NCI-H1930 (cell line): ENCODE data around the gene CEBPE.

Experiments
- DNase-seq, 2 experiments: peaks; one replicate each; lab custom pipeline; 2025; lab: John Stamatoyannopoulos, UW

Gene CEBPE

DNA sequence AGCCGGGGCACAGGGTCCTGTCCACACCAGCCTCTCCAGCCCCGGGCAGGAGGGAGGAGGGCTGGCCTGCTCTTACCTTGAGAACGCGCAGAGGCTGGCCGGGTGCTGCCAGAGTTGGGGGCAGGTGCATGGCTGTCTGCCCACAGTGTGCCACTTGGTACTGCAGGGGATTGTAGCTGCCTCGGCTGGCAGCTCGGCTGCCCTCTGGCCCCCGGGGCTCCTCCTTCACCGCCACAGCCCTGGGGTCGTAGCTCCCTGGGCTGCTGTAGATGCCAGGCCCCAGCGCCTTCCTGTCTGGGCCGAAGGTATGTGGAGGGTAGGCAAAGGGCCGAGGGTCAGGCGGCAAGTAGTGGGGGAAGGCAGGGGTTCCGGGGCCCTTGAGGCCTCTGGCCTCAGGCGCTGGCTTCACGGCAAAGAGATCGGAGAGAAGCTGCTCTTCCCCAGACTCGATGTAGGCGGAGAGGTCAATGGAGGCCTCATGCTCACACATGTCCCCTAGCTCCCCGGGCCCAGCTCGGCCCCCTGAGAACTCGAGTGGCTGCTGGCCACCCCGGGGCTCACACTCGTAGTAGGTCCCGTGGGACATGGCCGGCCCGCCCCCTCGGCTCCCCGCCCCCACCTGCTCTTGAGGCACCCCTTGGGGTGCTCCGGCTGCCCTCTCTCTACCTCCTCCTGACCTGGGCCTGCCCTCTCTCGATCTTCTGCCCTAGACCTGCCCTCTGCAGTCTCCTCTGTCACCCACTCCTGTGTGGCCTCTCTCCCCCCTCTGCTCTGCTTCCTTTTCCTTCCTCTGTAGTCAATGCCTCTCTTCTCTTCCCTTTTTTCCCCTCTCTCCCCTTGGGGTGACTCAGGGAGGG is at the start of gene CEBPE:
CEBPE (minus strand) TSS at position 750 of the 857 bp plus-strand sequence; CDS start at position 586, 164 bp downstream.
- DNase-seq: no peak

DNA sequence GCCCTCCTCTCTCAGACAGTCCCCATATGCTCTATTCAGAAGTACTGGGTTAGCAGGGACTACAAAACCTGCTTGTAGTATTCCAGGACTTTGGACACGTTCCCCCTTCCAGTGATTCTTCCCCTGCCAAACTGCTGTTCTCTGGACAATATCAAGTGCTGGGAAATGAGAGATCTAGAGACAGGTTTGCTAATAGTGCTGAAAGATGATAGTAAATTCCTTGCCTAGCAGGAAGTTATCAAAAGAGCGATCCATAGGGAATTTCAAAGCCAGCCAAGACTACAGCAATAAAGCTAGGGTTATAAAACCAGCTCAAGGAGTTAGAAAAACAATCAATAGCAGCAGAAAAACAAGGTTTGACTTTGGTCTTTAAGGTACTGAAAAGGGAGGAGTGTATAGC is 49.2 kb upstream of the CEBPE start:
- no peak for DNase-seq

DNA sequence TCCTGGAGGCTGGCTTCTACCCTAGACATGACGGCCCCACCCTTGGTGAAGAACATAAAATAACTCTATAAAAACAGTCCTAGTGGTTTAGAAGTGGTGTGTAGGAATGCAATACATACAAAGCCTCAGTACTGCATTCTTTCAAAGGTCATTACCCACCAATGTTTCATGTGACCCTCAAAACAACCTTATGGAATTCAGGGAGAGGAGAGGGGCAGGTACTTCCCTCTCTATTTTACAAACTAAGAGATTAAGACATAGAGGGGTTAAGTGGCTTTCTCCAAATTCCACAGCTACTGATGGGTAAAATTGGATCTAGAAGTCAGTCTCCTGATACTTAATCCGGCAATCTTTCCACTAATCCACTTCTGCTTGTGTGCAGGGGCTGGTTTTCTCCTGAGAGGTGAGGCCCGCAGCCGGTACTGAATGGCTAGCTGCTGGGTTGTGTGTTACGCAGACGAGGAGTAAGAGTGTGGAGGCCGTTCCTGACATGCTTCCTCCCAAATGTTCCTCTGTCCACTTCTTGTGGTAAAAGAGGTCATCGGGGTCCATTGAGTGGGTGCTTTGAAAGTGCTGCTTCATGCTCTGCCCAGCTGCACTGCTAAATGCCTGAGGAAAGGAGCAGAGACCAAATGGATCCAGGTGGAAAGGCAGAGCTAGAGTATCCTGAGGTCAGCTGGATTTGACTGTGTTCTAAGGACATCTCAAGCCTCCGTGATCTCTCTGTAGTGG is 48.2 kb upstream of the CEBPE start:
- DNase-seq: no peak

DNA sequence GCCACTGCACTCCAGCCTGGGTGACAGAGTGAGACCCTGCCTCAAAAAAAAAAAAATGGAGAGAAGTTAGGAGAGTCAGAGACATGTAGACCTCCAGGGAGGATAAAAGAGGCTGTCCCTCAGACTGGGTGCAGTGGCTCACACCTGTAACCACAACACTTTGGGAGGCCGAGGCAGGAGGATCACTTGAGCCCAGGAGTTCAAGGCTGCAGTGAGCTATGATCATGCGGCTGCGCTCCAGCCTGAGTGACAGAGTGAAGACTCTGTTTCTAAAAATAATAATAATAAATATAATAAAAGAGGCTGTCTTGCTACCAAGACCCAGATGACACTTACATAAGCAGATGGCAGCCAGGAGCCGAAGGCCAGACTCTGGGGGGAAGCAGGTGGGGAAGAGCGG is 45.9 kb upstream of the CEBPE start:
- DNase-seq: no peak

DNA sequence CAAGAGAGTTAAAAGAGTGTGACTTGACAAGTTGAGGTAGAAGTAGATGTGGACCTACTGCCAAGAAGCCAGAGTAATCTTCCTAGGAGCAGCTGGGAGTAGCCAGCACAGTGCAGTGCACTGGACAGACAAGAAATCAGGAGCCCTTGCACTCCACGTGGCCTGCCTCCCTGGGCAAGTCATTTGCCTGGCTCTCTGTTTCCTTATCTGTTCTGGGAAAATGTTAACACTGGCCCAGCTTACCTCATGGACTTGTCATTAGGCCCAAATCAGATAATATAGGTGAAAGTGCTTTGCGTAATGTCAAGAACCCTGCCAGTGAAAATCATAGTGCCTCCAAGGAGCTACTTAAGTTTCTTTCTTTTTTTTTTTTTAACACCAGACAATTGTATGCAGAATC is 45.2 kb upstream of the CEBPE start:
- no peak for DNase-seq

DNA sequence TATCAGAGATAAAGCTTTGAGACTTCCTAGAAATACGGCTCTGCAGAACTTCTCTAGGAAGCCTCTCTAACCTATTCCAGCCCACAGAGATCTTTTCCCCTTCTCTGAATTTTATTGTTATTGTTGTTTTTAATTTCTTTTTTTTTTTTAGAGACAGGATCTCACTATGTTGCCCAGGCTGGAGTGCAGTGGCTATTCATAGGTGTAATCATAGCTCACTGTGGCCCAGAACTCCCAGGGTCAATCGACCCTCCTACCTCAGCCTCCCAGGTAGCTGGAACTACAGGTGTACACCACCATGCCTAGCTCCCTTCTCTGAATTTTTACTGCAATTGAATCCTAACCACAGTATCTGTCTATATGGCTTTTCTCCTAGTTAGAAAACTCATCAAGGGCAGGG is 44.8 kb upstream of the CEBPE start:
- no peak for DNase-seq

DNA sequence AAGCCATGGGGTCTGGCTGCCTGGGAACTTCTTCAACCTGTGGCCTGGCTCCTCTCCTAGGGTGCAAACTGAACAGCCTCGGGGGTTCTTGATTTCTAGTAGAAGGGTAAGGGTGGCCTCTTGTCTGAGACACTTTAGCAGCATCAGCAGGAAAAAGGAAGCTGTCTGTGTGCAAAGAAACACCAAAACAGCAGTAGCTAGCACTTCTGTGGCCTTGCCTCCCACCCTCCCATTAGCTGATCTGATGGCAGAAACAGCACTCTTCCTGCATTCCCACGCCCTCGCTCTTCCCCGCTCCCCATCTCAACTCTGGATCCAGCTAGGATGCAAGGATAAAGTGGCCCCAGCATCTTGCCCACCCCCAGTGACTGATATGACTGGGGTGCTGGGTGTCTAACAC is 43.7 kb upstream of the CEBPE start:
- no peak for DNase-seq

DNA sequence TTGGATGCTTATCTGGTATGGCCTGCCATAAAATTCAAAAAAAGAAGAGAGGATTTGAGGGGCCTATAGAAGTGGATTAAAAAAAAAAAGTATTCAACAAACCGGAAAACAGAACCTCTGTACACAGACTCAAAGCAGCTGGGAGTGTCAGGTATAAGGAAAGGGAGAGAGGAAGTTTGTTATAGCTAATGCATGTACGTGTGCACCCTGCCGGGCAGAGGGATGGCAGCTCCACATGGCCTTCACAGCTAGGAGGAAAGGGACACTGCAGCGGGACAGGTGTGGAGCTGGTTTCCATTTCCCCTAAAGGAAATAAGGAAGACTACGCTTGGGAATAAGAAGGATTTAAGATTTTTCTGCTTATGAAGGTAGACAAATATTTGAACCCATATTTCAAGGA is 43.0 kb upstream of the CEBPE start:
- no peak for DNase-seq

DNA sequence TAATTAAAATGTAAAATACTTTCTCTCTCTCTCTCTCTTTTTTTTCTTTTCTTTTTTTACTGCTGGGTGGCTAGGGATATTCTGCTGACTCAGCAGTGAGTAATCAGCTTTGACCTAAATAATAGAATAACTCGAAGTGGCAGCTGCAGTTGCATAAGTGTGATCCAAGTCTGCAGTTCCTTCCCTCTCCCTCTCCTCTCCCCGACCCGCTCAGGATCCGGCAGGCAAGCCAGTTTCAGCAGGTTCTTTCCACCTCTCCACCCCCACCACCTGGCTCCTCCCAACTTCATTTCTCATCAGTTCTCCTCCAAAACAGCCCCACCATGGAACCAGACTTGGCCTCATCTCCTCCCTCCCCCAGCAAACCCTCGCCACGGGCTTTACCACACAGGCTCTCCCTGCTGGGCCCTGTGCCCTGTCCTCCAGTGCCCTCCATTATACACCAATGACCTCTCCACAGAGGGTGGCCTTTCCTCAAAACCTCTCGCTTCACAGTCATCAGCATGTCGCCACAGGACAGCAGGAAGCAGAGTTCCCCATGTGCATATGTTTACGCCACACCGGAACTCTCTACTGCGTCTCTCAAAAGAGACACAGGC is 42.0 kb upstream of the CEBPE start:
- no peak for DNase-seq

DNA sequence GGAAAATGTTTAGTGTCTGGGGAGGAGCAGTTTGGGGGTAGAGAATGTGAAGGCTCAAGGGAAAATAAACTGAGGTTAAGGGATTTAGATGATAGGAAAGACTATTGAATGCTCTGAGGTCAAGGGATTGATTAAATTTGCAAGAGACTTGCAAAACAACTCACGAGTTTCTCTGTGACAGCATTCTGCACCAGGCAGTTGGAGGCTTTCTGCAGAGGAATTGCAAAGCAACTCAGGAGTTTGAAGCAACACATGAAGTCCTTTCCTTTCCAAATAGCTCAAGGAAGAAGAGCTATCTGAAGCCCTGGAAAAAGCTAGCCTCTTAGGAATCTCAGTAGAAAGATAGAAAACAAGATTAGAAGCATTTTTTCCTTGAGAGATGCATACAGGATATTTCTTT is 40.5 kb upstream of the CEBPE start:
- DNase-seq: no peak

DNA sequence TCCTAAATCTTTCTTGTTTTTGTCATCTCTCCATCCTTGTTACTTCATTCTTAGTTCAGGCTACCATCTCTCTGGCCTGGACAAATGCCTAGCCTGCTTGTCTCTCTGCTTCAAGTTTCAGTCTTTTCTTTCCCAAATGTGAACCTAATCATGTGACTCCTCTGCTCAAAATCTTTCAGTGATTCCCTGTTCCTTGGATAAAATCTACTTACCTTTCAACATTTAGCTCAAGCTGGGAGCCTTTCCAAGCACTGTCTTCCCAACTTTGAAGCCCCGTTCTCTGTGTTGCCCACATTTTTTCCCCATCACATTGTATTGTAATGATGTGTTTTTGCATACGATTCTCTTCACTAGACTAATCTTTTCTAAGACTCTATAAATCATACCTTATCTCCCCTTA is 39.7 kb upstream of the CEBPE start:
- DNase-seq: no peak

DNA sequence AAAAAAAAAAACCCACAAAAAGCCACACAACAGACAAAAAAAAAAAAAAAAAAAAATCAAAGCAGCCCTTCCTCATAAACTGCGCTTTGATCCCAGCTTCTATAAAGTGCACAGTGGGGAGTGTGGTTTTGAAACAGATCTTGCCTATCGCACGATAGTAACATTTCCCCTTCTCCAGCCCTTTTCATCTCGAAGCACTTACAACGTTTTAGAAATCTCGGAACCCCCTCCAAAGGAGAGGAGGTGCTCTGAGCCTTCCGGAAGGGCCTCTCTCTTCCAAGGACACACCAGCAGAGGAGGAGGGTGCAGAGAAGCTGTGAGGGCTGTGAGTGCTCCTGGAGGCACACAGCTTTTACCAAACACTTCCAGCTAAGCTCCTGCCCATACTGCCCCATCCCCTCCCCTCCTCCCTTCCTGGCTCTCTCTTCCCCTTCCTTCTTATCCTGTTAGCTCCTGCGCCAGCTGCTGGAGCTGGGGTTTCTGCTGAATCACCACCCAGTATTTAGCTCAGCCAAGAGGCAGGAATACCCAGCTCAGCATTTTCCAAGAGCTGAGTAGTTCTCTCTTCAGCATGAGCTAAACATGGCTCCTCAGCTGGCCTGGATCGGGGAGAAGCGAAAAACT is 36.0 kb upstream of the CEBPE start:
- DNase-seq: no peak

DNA sequence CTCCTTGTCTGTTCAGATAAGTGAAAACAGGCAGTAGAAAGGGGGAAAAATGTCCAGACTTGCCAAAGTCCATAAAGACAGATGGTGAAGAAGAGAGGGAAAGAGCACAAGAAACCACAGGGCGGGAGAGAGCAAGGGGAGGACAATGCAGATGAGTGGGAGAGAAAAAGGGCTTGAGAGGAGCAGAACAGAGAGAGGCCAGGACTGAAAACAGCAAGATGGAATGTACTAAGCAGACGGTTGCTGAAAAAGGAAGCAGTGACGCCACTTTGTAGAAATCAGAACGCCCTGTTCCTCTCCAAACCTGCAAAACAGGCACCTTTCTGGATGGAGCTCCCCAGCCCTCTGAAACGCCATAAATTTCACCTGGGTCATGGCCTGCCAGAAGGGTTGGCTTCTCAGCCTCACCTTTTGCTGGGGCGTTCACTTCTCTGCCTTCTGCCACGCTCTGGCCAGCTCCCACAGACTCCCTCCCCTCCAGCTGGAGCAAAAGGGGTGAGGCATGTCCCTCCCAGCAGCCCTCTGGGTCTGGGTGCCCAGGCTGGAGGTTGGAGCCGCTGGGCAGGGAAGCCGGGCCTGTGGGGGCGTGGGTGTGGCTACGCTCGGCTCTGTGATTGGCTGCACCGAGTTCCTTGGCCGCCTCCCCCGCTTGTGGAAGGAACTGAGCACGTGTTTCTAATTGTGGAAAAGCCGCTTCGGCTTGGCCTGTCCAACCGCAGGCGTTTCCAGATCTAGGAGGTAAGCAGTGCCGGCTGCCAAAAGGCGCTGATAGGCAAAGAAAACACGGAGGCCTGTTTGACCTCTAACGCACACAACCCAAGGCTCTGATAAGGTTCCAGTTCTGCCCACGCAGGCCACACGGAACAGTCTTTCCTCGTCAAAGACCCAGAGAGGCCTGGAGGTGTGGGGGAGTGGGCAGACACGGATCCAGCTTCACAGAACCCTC is 35.1 kb upstream of the CEBPE start:
- no peak for DNase-seq

DNA sequence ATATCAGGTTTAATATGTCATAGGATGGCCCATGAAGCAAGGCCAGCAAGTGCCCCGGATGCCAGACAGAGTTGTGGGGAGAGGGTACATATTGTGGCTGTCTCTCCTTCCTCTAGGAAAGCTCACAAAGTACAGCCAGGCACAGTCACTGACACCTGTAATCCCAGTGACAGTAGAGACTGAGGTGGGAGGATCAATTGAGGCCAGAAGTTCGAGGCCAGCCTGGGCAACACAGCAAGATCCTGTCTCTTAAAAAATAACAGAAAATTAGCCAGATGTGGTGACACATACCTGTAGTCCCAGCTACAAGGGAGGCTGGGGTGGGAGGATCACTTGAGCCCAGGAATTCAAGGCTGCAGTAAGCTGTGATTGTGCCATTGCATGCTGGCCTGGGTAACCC is 32.3 kb upstream of the CEBPE start:
- DNase-seq: no peak

DNA sequence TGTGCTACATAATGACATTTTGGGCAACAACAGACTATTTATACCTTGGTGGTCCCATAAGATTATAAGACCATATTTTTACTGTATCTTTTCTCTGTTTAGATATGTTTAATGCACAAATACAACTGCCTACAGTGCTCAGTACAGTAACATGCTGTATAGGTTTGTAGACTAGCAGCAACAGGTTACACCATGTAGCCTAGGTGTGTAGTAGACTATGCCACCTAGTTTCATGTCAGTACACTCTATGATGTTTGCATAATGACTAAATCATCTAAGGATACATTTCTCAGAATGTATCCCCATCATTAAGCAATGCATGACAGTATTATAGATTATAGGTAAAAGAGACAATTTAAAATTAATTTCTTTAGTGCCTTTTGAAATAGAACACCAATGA is 30.7 kb upstream of the CEBPE start:
- DNase-seq: no peak

DNA sequence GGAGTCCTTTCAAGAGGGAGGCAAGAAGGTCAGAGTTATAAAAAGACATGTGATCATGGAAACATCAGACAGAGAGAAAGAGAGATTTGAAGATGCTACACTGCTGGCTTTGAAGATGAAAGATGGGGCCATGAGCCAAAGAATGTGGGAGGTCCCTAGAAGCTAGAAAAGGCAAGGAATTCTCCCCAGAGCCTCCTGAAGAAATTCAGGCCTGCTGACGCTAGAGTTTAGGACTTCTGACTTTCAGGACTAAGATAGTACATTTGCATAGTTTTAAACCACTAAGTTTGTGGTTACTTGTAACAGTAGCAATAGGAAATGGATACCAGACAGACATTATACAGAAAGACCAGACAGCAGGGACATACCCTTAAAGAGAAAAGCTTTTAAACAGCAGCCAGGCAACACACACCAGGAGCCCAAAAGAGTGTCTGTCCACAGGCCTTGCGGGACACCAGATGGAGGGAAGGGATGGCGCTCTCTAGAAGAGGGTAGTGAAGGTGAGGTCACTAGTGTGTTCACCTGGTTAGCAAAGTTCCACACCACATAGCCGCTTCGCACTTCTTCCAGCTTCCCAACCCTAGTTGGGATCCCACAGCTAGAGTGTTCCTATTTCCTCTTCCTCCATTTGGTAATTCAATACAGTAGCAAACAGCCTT is 29.7 kb upstream of the CEBPE start:
- DNase-seq: no peak

DNA sequence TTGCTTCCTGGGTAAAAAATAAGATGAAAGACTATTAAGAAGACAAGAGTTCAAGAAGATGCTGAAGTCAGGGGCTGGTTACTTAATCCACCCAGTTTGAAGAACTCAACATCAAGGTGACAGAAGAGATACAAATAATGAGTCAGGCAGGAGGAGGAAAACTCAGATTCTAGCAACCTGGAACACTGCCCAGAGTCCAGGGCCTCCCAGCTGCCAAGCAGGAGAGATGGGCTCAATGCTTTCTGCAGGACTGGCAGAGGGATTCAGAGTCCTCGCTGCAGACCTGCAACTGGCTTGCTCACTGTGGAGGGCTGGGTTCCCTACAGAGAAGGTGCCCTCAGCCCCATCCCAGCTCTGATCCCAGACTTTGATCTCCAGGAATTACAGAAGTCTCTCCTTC is 28.6 kb upstream of the CEBPE start:
- DNase-seq: no peak

DNA sequence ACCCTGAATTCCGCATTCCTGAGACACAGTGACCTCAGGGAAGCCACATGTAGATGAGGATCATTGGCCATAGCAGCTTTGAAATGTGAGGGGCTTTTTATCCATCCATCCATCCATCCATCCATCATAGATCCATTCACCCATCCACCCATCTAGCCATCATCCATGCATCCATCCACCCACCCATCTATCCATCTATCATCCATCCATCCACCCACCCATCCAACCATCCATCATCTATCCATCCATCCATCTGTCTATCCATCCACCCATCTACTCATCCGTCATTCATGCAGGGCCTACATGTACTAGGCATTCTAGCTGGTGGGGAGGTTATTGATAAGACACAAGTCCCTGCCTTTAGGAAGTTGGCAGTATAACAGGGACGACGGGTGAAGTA is 27.9 kb upstream of the CEBPE start:
- no peak for DNase-seq

DNA sequence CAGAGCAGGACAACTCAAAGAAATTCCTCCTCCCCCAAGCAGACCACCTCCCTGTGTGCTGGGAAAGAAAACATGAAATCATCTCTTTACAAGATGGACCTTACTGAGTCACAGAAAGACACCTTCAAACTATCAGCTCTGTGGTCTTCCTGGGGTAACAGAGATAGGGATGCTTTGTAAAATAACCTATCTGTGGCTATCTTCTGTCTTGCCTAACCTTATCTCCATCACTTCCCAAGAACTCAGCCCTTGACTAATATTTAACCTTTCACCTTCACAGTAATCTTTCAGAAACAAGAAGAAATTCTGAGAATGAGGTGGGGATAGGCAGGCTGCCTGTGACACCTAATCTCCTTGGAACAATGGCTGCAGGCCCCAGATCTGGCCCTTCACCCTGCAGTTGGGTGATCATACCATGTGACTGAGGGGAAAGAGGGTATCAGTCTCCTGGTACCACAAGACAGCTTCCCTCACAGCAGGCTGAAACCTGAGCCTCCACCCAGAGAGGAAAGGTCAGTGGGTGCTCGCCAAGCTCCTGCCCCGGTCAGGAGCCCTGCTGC is 27.4 kb upstream of the CEBPE start:
- no peak for DNase-seq

DNA sequence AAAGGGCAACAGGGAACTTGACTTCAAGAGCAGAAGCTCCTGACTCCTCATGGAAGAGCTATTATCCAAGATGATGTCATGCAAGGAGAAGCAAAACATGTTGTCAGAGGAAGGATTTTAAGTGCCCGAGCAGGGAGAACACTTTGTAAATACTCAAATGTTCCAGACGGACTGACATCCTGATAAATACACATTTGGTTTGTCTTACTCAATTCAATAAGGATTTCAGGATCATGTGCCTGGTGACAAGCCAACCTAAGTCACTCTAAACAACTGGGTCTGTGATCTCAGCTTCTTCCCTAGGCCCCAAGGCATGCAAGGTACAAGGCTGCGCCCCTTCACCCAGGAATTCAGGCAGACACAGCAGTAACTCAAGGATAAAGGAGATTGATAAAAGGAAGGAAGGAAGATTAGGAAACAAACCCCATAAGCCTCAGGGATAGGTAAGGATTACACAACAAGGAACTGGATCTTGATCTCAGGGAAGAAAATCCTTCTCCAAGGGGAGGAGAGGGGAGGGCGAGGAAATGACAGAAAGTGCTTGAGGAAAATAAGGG is 26.8 kb upstream of the CEBPE start:
- DNase-seq: no peak
